Smooth muscle cell of trachea (primary cell): ENCODE data around the gene PIK3C2A. TPM values are rescaled to one million over a fixed set of nuclear protein-coding genes. Genes with fewer than 3 reads are reported as not detected.

Experiments
- total RNA-seq: library from RNA; depleted of rRNA; stranded (reverse); fragments of >200 nt; gene quantifications from 2 replicates; pipeline ENCODE4 v1.2.1, GENCODE V29; 2014

Gene PIK3C2A, protein sequence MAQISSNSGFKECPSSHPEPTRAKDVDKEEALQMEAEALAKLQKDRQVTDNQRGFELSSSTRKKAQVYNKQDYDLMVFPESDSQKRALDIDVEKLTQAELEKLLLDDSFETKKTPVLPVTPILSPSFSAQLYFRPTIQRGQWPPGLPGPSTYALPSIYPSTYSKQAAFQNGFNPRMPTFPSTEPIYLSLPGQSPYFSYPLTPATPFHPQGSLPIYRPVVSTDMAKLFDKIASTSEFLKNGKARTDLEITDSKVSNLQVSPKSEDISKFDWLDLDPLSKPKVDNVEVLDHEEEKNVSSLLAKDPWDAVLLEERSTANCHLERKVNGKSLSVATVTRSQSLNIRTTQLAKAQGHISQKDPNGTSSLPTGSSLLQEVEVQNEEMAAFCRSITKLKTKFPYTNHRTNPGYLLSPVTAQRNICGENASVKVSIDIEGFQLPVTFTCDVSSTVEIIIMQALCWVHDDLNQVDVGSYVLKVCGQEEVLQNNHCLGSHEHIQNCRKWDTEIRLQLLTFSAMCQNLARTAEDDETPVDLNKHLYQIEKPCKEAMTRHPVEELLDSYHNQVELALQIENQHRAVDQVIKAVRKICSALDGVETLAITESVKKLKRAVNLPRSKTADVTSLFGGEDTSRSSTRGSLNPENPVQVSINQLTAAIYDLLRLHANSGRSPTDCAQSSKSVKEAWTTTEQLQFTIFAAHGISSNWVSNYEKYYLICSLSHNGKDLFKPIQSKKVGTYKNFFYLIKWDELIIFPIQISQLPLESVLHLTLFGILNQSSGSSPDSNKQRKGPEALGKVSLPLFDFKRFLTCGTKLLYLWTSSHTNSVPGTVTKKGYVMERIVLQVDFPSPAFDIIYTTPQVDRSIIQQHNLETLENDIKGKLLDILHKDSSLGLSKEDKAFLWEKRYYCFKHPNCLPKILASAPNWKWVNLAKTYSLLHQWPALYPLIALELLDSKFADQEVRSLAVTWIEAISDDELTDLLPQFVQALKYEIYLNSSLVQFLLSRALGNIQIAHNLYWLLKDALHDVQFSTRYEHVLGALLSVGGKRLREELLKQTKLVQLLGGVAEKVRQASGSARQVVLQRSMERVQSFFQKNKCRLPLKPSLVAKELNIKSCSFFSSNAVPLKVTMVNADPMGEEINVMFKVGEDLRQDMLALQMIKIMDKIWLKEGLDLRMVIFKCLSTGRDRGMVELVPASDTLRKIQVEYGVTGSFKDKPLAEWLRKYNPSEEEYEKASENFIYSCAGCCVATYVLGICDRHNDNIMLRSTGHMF (N-terminal part only)
- total RNA-seq: 46.6 and 52.5 TPM in 2 replicates

DNA sequence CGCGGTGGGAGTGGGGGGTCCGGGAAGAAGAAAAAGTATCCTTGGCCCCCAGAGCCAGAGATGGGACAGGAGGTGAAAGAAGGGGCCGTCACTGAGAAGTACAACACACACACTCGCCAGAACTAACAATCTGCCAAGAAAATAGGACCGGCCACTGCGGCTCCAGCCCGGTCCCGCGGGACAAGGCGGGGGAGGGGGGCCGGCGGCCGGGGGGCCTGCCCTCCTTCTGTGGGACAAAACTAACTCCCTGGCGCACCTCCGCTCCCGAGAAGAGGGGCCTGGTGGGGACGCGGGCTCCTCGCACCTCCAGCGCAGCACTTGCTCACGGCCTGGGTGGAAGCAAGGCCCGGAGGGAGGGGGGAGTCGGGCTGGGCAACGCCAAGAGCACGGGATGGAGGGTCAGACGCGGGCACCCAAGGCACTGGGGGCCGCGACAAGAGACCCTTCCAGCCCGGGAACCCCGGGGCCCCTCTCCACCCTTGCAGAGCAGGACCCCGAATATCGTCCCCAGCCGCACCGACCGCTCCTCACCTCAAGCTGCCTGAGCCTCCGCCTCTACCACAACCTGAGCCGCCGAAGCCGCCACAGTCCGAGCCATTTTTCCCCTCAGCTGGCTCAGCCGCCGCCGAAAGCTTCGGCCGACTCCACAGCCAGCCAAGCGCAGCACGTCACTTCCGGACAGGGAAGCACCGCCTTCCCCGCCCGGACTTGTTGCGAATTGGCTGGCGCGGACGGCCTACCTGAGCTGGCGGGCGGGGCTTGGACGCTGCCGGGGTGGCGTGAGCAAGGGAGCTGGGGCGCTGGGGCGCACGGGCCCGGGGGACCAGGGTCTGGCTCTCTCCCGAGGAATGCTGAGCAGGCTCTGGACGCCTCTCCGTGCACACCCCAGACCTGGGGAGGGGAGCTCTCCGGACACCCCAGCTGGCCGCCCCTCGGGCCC lies at the start of gene PIK3C2A:
TSS of gene PIK3C2A (minus strand) at position 670 of the 940 bp plus-strand sequence. CDS start 38,245 bp downstream, outside the sequence.

Other genes with a start within 250 kb of the PIK3C2A start
- not detected in 2 replicates for gene PLEKHA7, start 193.6 kb downstream of the PIK3C2A start, total RNA-seq
- 837 and 1,005 TPM in 2 replicates for gene RPS13, start 130.3 kb downstream of the PIK3C2A start, total RNA-seq
- 96.4 and 166 TPM in 2 replicates for gene NUCB2, start 68.8 kb upstream of the PIK3C2A start, total RNA-seq
- 5.1 and 6.0 TPM in 2 replicates for gene NCR3LG1, start 143.8 kb upstream of the PIK3C2A start, total RNA-seq
- not detected in 2 replicates for gene KCNJ11, start 180.7 kb upstream of the PIK3C2A start, total RNA-seq